Cardiac muscle cell (in vitro differentiated cells and primary cell): ENCODE results near the gene KCNIP4. TPM values are rescaled to one million over a fixed set of nuclear protein-coding genes. Genes with fewer than 3 reads are reported as not detected.

Experiments
- DNase-seq, 2 donors: peaks; one replicate each; pipeline versions ENCODE4 v3.0.0 to v3.0.0-alpha.2; 2010 to 2017; ENCODE audit warnings: low read depth in 1 of 2, low spot score in 1 of 2
- H3K27ac ChIP-seq: fragments of 200-600 bp; sonication (generic); 2 replicates; pipeline ENCODE4 v1.5.1; 2016
- H3K27me3 ChIP-seq: fragments of 200-600 bp; sonication (generic); 2 replicates; pipeline ENCODE4 v1.6.0; 2016; ENCODE audit warnings: control low read depth
- H3K36me3 ChIP-seq: fragments of 200-600 bp; sonication (generic); 2 replicates; pipeline ENCODE4 v1.5.1; 2016; ENCODE audit warnings: control low read depth
- H3K4me1 ChIP-seq: fragments of 200-600 bp; sonication (generic); 2 replicates; pipeline ENCODE4 v1.8.1; 2017; ENCODE audit warnings: low read depth, mild to moderate bottlenecking, mixed run types
- H3K4me3 ChIP-seq: fragments of 200-600 bp; sonication (generic); 2 replicates; pipeline ENCODE4 v1.5.1; 2016; ENCODE audit warnings: mild to moderate bottlenecking
- H3K9me3 ChIP-seq: fragments of 200-600 bp; sonication (generic); 2 replicates; pipeline ENCODE4 v1.5.1; 2017; ENCODE audit warnings: low read depth, mild to moderate bottlenecking, control low read depth
- CTCF ChIP-seq: IDR thresholded peaks from 2 replicates; pipeline ENCODE4 v1.5.1; 2012; ENCODE audit warnings: low read depth, mild to moderate bottlenecking, low read length
- polyA plus RNA-seq: library from polyadenylated mRNA; unstranded; fragments of >200 nt; fragmentation: Nextera tagmentation; extraction: Ambion mirVana; gene quantifications from 2 replicates; pipeline ENCODE4 v1.2.1, GENCODE V29; 2016
- total RNA-seq: library from RNA; depleted of rRNA; stranded (reverse); fragments of >200 nt; gene quantifications from 2 replicates; pipeline ENCODE4 v1.2.3, GENCODE V29; 2016

KCNIP4 gene
- total and polyA plus RNA-seq, 2 experiments from 2014 or later: 14.5 to 15.9 TPM

GRCh38 chr4:21136051-21136630, 812.4 kb downstream of the KCNIP4 start:
- Histone ChIP-seq H3K9me3 (no peaks in the 10 kb centered on the region), H3K36me3 (no peaks in the 10 kb centered on the region), H3K27ac (no peak overlapping the region), H3K27me3 (no peaks in the 10 kb centered on the region), H3K4me1 (no peaks in the 10 kb centered on the region), H3K4me3 (no peak overlapping the region)
- DNase-seq: no peak
- no peak for TF ChIP-seq CTCF

GRCh38 chr4:21134994-21135393, 813.6 kb downstream of the KCNIP4 start:
- DNase-seq: peak; percentile 5 to 34

GRCh38 chr4:21130606-21131005, 818.0 kb downstream of the KCNIP4 start:
- DNase-seq: no peak
- H3K4me3 ChIP-seq: no peak overlapping the region
- H3K36me3 ChIP-seq: no peaks in the 10 kb centered on the region
- H3K4me1 ChIP-seq: no peaks in the 10 kb centered on the region
- TF ChIP-seq CTCF: no peak
- H3K27me3 ChIP-seq: no peaks in the 10 kb centered on the region
- no peaks in the 10 kb centered on the region for H3K9me3 ChIP-seq
- no peak overlapping the region for H3K27ac ChIP-seq

More at GRCh38 chr4:21134994-21135393, 813.6 kb downstream of the KCNIP4 start:
- no peak overlapping the region for H3K4me3 ChIP-seq
- no peak overlapping the region for H3K27ac ChIP-seq
- H3K27me3 ChIP-seq: no peaks in the 10 kb centered on the region
- H3K4me1 ChIP-seq: no peaks in the 10 kb centered on the region
- no peaks in the 10 kb centered on the region for H3K36me3 ChIP-seq
- no peak for TF ChIP-seq CTCF
- no peaks in the 10 kb centered on the region for H3K9me3 ChIP-seq

- Histone ChIP-seq H3K4me1 (no peaks in the 10 kb centered on the region), H3K27ac (no peak overlapping the region), H3K27me3 (no peaks in the 10 kb centered on the region), H3K36me3 (no peaks in the 10 kb centered on the region), H3K9me3 (no peaks in the 10 kb centered on the region), H3K4me3 (no peak overlapping the region)
- no peak for DNase-seq
- TF ChIP-seq CTCF: no peak
Observed at GRCh38 chr4:21126014-21126512, 822.5 kb downstream of the KCNIP4 start.

GRCh38 chr4:21118301-21118700, 830.3 kb downstream of the KCNIP4 start:
- DNase-seq: no peak
- Histone ChIP-seq H3K4me3 (no peak overlapping the region), H3K27me3 (no peaks in the 10 kb centered on the region), H3K4me1 (no peaks in the 10 kb centered on the region), H3K27ac (no peak overlapping the region), H3K9me3 (no peaks in the 10 kb centered on the region), H3K36me3 (no peaks in the 10 kb centered on the region)
- TF ChIP-seq CTCF: no peak
